Erythroblast (primary cell): Measurements from ENCODE around the gene ZP2.

ENCODE experiments used
- DNase-seq, 2 experiments: peaks; one replicate each; lab custom pipeline; 2025; lab: John Stamatoyannopoulos, UW
- GATA1 ChIP-seq: IDR thresholded peaks from 2 replicates; pipeline ENCODE4 v1.6.1; 2011; ENCODE audit warnings: low read depth, mild to moderate bottlenecking, control low read depth, low read length, moderate library complexity
- POLR2A ChIP-seq: IDR thresholded peaks from 2 replicates; pipeline ENCODE4 v1.6.1; 2011; ENCODE audit warnings: mild to moderate bottlenecking, low read length

Gene ZP2

GRCh38 chr16:21227866-21228265 lies 16.5 kb upstream of the ZP2 start:
- TF ChIP-seq POLR2A = no peak
- no peak for TF ChIP-seq GATA1
- no peak for DNase-seq

GRCh38 chr16:21226749-21227148 lies 15.4 kb upstream of the ZP2 start:
- TF ChIP-seq POLR2A (no peak), GATA1 (no peak)
- no peak for DNase-seq

- DNase-seq = peak; percentile 9
- TF ChIP-seq GATA1 (no peak), POLR2A (no peak)
Observed at GRCh38 chr16:21224800-21225199, 13.4 kb upstream of the ZP2 start.

GRCh38 chr16:21223787-21224186 lies 12.4 kb upstream of the ZP2 start:
- DNase-seq = no peak
- TF ChIP-seq GATA1 (no peak), POLR2A (no peak)

- TF ChIP-seq GATA1 = no peak
- no peak for TF ChIP-seq POLR2A
- DNase-seq = no peak
Observed at GRCh38 chr16:21222495-21223337, 11.3 kb upstream of the ZP2 start.

GRCh38 chr16:21219551-21219950 lies 8.2 kb upstream of the ZP2 start:
- TF ChIP-seq POLR2A (no peak), GATA1 (no peak)
- DNase-seq = no peak

- peak; percentile 63 to 75 for DNase-seq
- TF ChIP-seq GATA1 = no peak
- TF ChIP-seq POLR2A = no peak
Observed at GRCh38 chr16:21218153-21218552, 6.8 kb upstream of the ZP2 start.

- no peak for TF ChIP-seq GATA1
- no peak for TF ChIP-seq POLR2A
- peak in 1 of 2 experiments; percentile 41 for DNase-seq
Observed at GRCh38 chr16:21217121-21217520, 5.7 kb upstream of the ZP2 start.

GRCh38 chr16:21214086-21214485 lies 2.7 kb upstream of the ZP2 start:
- no peak for DNase-seq
- TF ChIP-seq POLR2A (no peak), GATA1 (no peak)

- TF ChIP-seq GATA1 (no peak), POLR2A (no peak)
- no peak for DNase-seq
Observed at GRCh38 chr16:21208446-21209230, 2.7 kb downstream of the ZP2 start.

GRCh38 chr16:21206550-21206949 lies 4.8 kb downstream of the ZP2 start:
- TF ChIP-seq POLR2A (no peak), GATA1 (no peak)

GRCh38 chr16:21205303-21205702 lies 6.1 kb downstream of the ZP2 start:
- TF ChIP-seq GATA1 (no peak), POLR2A (no peak)
- no peak for DNase-seq

More at GRCh38 chr16:21206550-21206949, 4.8 kb downstream of the ZP2 start:
- DNase-seq = no peak

- TF ChIP-seq POLR2A = no peak
- no peak for TF ChIP-seq GATA1
- DNase-seq = no peak
Observed at GRCh38 chr16:21203155-21203797, 8.1 kb downstream of the ZP2 start.
